Measurements from ENCODE around the gene TGFBR2.
"Not testable (repeated sequence)": the region's sequence is repeated elsewhere in the genome, so short reads cannot be mapped to it uniquely, and the experiment has no call there.

TGFBR2 gene

DNA sequence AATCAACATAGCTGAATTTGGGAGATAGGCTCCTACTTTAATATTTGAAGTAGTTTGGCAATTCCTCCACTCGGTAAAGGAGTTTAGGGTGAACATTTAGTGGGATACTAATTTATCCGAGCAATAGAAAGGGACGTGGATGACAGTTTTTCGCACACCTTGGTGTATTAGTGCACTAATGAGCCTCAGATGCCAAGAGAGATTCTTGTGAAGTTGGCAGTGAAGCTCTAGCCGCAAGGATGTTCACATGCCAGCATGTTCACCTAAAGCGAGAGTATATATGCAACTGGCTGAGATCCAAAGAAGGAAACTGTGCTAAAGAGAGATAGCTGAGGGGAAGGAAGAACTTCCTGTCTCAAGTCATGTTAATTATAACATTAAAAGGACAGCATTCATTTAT, 58.5 kb downstream of the TGFBR2 start:
- Histone ChIP-seq H3K27me3 (ENCODE audit: control insufficient read depth, insufficient read depth, low read length) (no peaks in the 10 kb centered on the region), H3K27ac (ENCODE audit: low read length) (no peak overlapping the region), H3K36me3 (ENCODE audit: control insufficient read depth, insufficient read depth, low read length) (no peaks in the 10 kb centered on the region; the same call in 1 of the 2 replicates), H3K9me3 (ENCODE audit: control insufficient read depth, insufficient read depth, low read length) (no peaks in the 10 kb centered on the region), H3K4me1 (ENCODE audit: control insufficient read depth, insufficient read depth, low read length) (peaks cover 5% of the 10 kb centered on the region), H3K4me3 (ENCODE audit: low read length) (no peak overlapping the region)
- DNase-seq (ENCODE audit: low read depth, low spot score): no peak
- no CpG with 5 or more reads among the region's 6 CpGs for WGBS (ENCODE audit: insufficient coverage, insufficient read length)

GRCh38 chr3:30665539-30665938, 59.1 kb downstream of the TGFBR2 start:
- WGBS (ENCODE audit: insufficient coverage, insufficient read length): no CpG with 5 or more reads among the region's 2 CpGs
- H3K36me3 ChIP-seq (ENCODE audit: control insufficient read depth, insufficient read depth, low read length): no peaks in the 10 kb centered on the region; the same call in 1 of the 2 replicates
- no peaks in the 10 kb centered on the region for H3K27me3 ChIP-seq (ENCODE audit: control insufficient read depth, insufficient read depth, low read length)
- H3K4me1 ChIP-seq (ENCODE audit: control insufficient read depth, insufficient read depth, low read length): peaks cover 5% of the 10 kb centered on the region
- DNase-seq (ENCODE audit: low read depth, low spot score): no peak
- no peak overlapping the region for H3K27ac ChIP-seq (ENCODE audit: low read length)
- H3K9me3 ChIP-seq (ENCODE audit: control insufficient read depth, insufficient read depth, low read length): no peaks in the 10 kb centered on the region
- no peak overlapping the region for H3K4me3 ChIP-seq (ENCODE audit: low read length)

DNA sequence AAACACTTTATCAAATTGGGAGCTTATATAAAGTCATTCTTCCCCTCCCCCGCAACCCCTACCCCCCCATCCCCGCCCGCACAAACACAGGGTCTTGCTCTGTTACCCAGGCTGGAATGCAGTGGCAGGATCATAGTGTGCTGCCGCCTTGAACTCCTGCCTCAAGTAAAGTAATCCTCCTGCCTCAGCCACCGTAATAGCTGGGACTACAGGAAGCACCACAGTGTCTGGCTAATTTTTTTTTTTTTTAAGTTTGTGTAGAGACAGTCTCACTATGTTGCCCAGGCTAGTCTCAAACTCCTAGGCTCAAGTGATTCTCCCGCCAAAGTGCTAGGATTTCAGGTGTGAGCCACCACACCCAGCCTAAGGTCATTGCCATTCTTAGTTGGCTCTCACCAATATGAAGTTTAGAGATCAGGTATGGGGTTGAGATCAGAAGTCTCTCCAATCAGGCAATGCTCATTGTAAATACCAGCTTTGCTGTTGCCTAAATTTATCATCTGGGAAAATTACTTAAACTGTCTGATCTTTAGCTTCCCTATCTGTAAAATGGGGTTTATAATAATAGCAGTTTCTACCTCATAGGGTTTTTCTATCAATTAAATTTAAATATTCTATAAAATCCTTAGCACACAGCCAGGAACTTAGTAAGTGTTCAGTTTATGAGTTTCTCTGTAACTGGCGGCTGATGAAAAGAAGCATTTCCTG, 60.3 kb downstream of the TGFBR2 start:
- no peaks in the 10 kb centered on the region for H3K27me3 ChIP-seq (ENCODE audit: control insufficient read depth, insufficient read depth, low read length)
- H3K4me1 ChIP-seq (ENCODE audit: control insufficient read depth, insufficient read depth, low read length): peaks cover 3% of the 10 kb centered on the region
- peaks cover 2% of the 10 kb centered on the region; the same call in 1 of the 2 replicates for H3K36me3 ChIP-seq (ENCODE audit: control insufficient read depth, insufficient read depth, low read length)
- H3K27ac ChIP-seq (ENCODE audit: low read length): no peak overlapping the region
- H3K4me3 ChIP-seq (ENCODE audit: low read length): no peak overlapping the region
- no peak for DNase-seq (ENCODE audit: low read depth, low spot score)
- WGBS (ENCODE audit: insufficient coverage, insufficient read length): no CpG with 5 or more reads among the region's 7 CpGs
- no peaks in the 10 kb centered on the region for H3K9me3 ChIP-seq (ENCODE audit: control insufficient read depth, insufficient read depth, low read length)

DNA sequence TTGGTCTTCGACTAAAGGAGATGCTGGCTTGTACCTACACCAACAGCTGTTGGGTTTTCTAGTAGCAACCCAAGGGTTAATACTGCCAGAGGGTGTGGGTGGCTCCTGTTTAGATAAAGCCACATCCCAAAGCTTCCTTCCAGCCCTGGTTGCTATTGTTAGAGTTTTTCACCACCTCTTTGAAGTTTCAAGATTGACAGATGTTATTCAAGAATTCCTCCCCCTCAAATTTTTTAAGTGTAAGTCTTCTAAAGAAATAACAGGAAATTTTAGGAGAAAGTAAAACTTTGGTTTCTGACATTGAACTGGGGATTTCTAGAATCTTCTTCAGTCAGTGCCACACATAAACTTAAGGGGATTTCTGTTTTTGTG, 60.9 kb downstream of the TGFBR2 start:
- H3K27ac ChIP-seq (ENCODE audit: low read length): no peak overlapping the region
- WGBS (ENCODE audit: insufficient coverage, insufficient read length): no CpG with 5 or more reads among the region's 1 CpG
- peaks cover 8% of the 10 kb centered on the region; the same call in 1 of the 2 replicates for H3K36me3 ChIP-seq (ENCODE audit: control insufficient read depth, insufficient read depth, low read length)
- H3K4me1 ChIP-seq (ENCODE audit: control insufficient read depth, insufficient read depth, low read length): peaks cover 3% of the 10 kb centered on the region
- H3K9me3 ChIP-seq (ENCODE audit: control insufficient read depth, insufficient read depth, low read length): no peaks in the 10 kb centered on the region
- H3K4me3 ChIP-seq (ENCODE audit: low read length): no peak overlapping the region
- no peaks in the 10 kb centered on the region for H3K27me3 ChIP-seq (ENCODE audit: control insufficient read depth, insufficient read depth, low read length)
- peak; percentile 48 for DNase-seq (ENCODE audit: low read depth, low spot score)

DNA sequence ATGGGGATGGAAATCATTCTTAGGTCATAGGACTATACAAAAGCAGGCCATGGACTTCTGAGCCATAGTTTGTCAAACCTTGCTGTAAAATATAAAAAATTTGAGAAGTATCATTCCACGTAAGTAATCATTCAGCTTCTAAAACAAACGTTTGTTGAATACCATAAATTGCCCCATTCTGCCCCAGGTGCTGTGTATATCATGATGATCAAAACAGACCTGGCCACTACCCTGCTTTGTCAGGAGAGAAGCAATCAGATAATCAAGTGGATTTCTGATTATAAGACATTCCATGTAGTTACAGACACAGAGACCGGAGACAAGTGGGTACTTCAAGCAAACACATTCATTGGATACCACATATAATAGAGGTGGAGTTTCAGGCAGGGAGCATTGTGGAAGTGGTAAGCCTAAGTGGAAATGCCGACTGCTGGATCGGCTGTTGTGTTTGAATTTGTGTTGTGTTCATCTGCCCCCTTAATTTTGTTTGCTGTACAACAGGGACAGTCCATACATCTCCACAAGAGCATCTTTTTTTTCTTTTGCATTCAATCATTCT, 61.7 kb downstream of the TGFBR2 start:
- Histone ChIP-seq H3K9me3 (ENCODE audit: control insufficient read depth, insufficient read depth, low read length) (no peaks in the 10 kb centered on the region), H3K4me3 (ENCODE audit: low read length) (no peak overlapping the region), H3K27ac (ENCODE audit: low read length) (no peak overlapping the region), H3K4me1 (ENCODE audit: control insufficient read depth, insufficient read depth, low read length) (peaks cover 3% of the 10 kb centered on the region), H3K27me3 (ENCODE audit: control insufficient read depth, insufficient read depth, low read length) (no peaks in the 10 kb centered on the region), H3K36me3 (ENCODE audit: control insufficient read depth, insufficient read depth, low read length) (peaks cover 9% of the 10 kb centered on the region; the same call in 1 of the 2 replicates)
- no peak for DNase-seq (ENCODE audit: low read depth, low spot score)
- WGBS (ENCODE audit: insufficient coverage, insufficient read length): no CpG with 5 or more reads among the region's 5 CpGs

- no CpG with 5 or more reads among the region's 7 CpGs for WGBS (ENCODE audit: insufficient coverage, insufficient read length)
- not testable (repeated sequence) for H3K4me3 ChIP-seq (ENCODE audit: low read length); DNase-seq (ENCODE audit: low read depth, low spot score); H3K36me3 ChIP-seq (ENCODE audit: control insufficient read depth, insufficient read depth, low read length); H3K9me3 ChIP-seq (ENCODE audit: control insufficient read depth, insufficient read depth, low read length); H3K27ac ChIP-seq (ENCODE audit: low read length); H3K27me3 ChIP-seq (ENCODE audit: control insufficient read depth, insufficient read depth, low read length); H3K4me1 ChIP-seq (ENCODE audit: control insufficient read depth, insufficient read depth, low read length)
Measured at GRCh38 chr3:30669360-30669934, 63.0 kb downstream of the TGFBR2 start.

GRCh38 chr3:30670292-30670691, 63.9 kb downstream of the TGFBR2 start:
- Histone ChIP-seq H3K9me3 (ENCODE audit: control insufficient read depth, insufficient read depth, low read length) (no peaks in the 10 kb centered on the region), H3K27me3 (ENCODE audit: control insufficient read depth, insufficient read depth, low read length) (no peaks in the 10 kb centered on the region), H3K4me1 (ENCODE audit: control insufficient read depth, insufficient read depth, low read length) (peaks cover 2% of the 10 kb centered on the region; the same call in 1 of the 2 replicates), H3K4me3 (ENCODE audit: low read length) (no peak overlapping the region), H3K27ac (ENCODE audit: low read length) (no peak overlapping the region), H3K36me3 (ENCODE audit: control insufficient read depth, insufficient read depth, low read length) (peaks cover 9% of the 10 kb centered on the region; the same call in 1 of the 2 replicates)
- no peak for DNase-seq (ENCODE audit: low read depth, low spot score)

GRCh38 chr3:30671527-30672286, 65.3 kb downstream of the TGFBR2 start:
- no peak overlapping the region for H3K4me3 ChIP-seq (ENCODE audit: low read length)
- no peaks in the 10 kb centered on the region for H3K4me1 ChIP-seq (ENCODE audit: control insufficient read depth, insufficient read depth, low read length)
- peaks cover 1% of the 10 kb centered on the region; the same call in 1 of the 2 replicates for H3K27me3 ChIP-seq (ENCODE audit: control insufficient read depth, insufficient read depth, low read length)
- H3K36me3 ChIP-seq (ENCODE audit: control insufficient read depth, insufficient read depth, low read length): peaks cover 9% of the 10 kb centered on the region; the same call in 1 of the 2 replicates
- DNase-seq (ENCODE audit: low read depth, low spot score): no peak
- no CpG with 5 or more reads among the region's 20 CpGs for WGBS (ENCODE audit: insufficient coverage, insufficient read length)
- H3K9me3 ChIP-seq (ENCODE audit: control insufficient read depth, insufficient read depth, low read length): no peaks in the 10 kb centered on the region
- H3K27ac ChIP-seq (ENCODE audit: low read length): no peak overlapping the region

DNA sequence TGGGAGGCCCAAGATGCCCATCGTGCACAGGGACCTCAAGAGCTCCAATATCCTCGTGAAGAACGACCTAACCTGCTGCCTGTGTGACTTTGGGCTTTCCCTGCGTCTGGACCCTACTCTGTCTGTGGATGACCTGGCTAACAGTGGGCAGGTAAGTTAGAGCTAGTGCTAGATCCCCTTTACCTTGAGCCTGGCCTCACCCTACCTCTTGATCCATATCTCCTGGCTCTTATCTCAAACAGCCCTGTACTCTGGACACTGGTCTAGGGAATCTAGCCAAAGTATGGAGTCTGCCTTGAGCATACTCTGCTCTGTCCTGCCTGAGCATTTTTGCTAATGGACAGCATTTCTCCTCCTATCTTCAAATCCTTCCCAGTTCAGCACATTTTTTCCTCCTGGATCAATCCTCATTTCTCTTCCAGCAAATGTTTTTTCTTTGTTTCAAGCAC, 65.9 kb downstream of the TGFBR2 start:
- H3K36me3 ChIP-seq (ENCODE audit: control insufficient read depth, insufficient read depth, low read length): peaks cover 9% of the 10 kb centered on the region; the same call in 1 of the 2 replicates
- no peak overlapping the region for H3K27ac ChIP-seq (ENCODE audit: low read length)
- H3K9me3 ChIP-seq (ENCODE audit: control insufficient read depth, insufficient read depth, low read length): no peaks in the 10 kb centered on the region
- peaks cover 1% of the 10 kb centered on the region; the same call in 1 of the 2 replicates for H3K27me3 ChIP-seq (ENCODE audit: control insufficient read depth, insufficient read depth, low read length)
- no CpG with 5 or more reads among the region's 4 CpGs for WGBS (ENCODE audit: insufficient coverage, insufficient read length)
- no peak overlapping the region for H3K4me3 ChIP-seq (ENCODE audit: low read length)
- no peaks in the 10 kb centered on the region for H3K4me1 ChIP-seq (ENCODE audit: control insufficient read depth, insufficient read depth, low read length)
- no peak for DNase-seq (ENCODE audit: low read depth, low spot score)

DNA sequence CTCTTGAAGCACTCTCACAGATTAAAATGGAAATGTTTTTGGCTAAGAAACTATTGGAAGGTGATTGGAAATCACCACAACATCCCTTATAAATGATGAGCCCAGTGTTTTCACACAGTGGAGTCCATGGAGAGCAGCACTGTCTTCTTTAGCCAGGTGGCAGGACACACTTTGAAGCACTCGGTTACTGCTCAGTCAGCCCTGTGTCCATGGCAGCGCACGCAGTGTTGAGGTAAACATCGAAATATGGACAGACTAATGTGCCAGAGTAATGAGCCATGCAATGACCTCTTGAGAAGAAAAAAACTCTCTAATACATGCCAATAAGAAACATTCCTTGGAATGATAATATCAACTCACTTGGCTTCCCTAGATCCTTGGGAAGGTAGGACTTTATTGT, 66.6 kb downstream of the TGFBR2 start:
- Histone ChIP-seq H3K36me3 (ENCODE audit: control insufficient read depth, insufficient read depth, low read length) (peaks cover 9% of the 10 kb centered on the region; the same call in 1 of the 2 replicates), H3K9me3 (ENCODE audit: control insufficient read depth, insufficient read depth, low read length) (no peaks in the 10 kb centered on the region), H3K4me1 (ENCODE audit: control insufficient read depth, insufficient read depth, low read length) (no peaks in the 10 kb centered on the region), H3K27ac (ENCODE audit: low read length) (no peak overlapping the region), H3K27me3 (ENCODE audit: control insufficient read depth, insufficient read depth, low read length) (peaks cover 1% of the 10 kb centered on the region; the same call in 1 of the 2 replicates), H3K4me3 (ENCODE audit: low read length) (no peak overlapping the region)
- no peak for DNase-seq (ENCODE audit: low read depth, low spot score)
- no CpG with 5 or more reads among the region's 4 CpGs for WGBS (ENCODE audit: insufficient coverage, insufficient read length)

Measured in iPS DF 6.9 (cell line).